Lung (tissue), 12 donors: ENCODE results near the gene ERICH6. TPM values are rescaled to one million over a fixed set of nuclear protein-coding genes. Genes with fewer than 3 reads are reported as not detected.

ENCODE experiments used
- ATAC-seq: fragments of 200-7000 bp; cut with Tn5 transposase; one replicate; pipeline ENCODE4 v1.9.1; 2020; ENCODE audit warnings: moderate number of reproducible peaks; ENCODE audit not compliant: insufficient read depth, low FRiP score
- DNase-seq, 3 donors: peaks; one replicate each; pipeline ENCODE4 v3.0.0-alpha.2; 2013 to 2017
- H3K27ac ChIP-seq, 2 donors: one replicate each; pipeline ENCODE4 v1.5.1; 2013; ENCODE audit warnings: mild to moderate bottlenecking in 2 of 2, moderate library complexity in 2 of 2, control low read depth in 1 of 2, inconsistent platforms in 1 of 2, low read depth in 1 of 2, low read length in 1 of 2
- H3K27me3 ChIP-seq, 3 donors: one replicate each; pipeline ENCODE4 v1.5.1; 2013; ENCODE audit warnings: low read length in 2 of 3; ENCODE audit not compliant: control insufficient read depth in 3 of 3, insufficient read depth in 3 of 3
- H3K36me3 ChIP-seq, 4 donors: one replicate each; pipeline ENCODE4 v1.5.1; 2013; ENCODE audit warnings: low read length in 4 of 4, mild to moderate bottlenecking in 1 of 4, moderate library complexity in 1 of 4; ENCODE audit not compliant: control insufficient read depth in 4 of 4, insufficient read depth in 4 of 4
- H3K4me1 ChIP-seq, 5 donors: one replicate each; pipeline ENCODE4 v1.5.1; 2013; ENCODE audit warnings: low read length in 5 of 5, mild to moderate bottlenecking in 2 of 5, moderate library complexity in 1 of 5; ENCODE audit not compliant: control insufficient read depth in 5 of 5, insufficient read depth in 5 of 5
- H3K4me3 ChIP-seq: one replicate; pipeline ENCODE4 v1.5.1; 2013; ENCODE audit warnings: mild to moderate bottlenecking, control low read depth, moderate library complexity
- H3K9ac ChIP-seq, 2 donors: one replicate each; pipeline ENCODE4 v1.5.1; 2013; ENCODE audit warnings: low read length in 2 of 2, control low read depth in 1 of 2; ENCODE audit not compliant: insufficient read depth in 1 of 2
- H3K9me3 ChIP-seq, 4 donors: one replicate each; pipeline ENCODE4 v1.5.1; 2013; ENCODE audit warnings: low read length in 3 of 4, mild to moderate bottlenecking in 1 of 4, moderate library complexity in 1 of 4; ENCODE audit not compliant: control insufficient read depth in 4 of 4, insufficient read depth in 3 of 4
- WGBS, 2 donors: extraction: QIAGEN DNeasy Blood & Tissue Kit; methylation state at CpG; one replicate each; pipeline ENCODE4 v1.1.7; 2013; 5-methylcytosine and 5-hydroxymethylcytosine counted together
- polyA plus RNA-seq, 2 donors: library from polyadenylated mRNA; stranded (reverse); fragments of 200-250 nt; gene quantifications; one replicate each; pipeline ENCODE4 v1.2.1, GENCODE V29; 2013
- total RNA-seq, 2 donors: library from RNA; depleted of rRNA in 1 of 2; stranded (reverse); fragments of >200 nt in 1 of 2; gene quantifications; one replicate each; pipeline ENCODE4 v1.2.1, GENCODE V29; 2014 to 2021
- TF ChIP-seq, protein P1 (sequence below): IDR thresholded peaks from 2 replicates; pipeline ENCODE4 v1.5.1; 2012; ENCODE audit warnings: mild to moderate bottlenecking; ENCODE audit errors: control extremely low read depth, extremely low read depth
- donor health status: control.
- donor health status: control.
- donor health status: Bipolar disorder and iron deficiency.
- donor health status: healthy.
- donor health status: DM: yes; HTN: yes; CAD: no.

ERICH6 gene
- total and polyA plus RNA-seq, 4 donors = 0.49 TPM; not detected in 3

DNA sequence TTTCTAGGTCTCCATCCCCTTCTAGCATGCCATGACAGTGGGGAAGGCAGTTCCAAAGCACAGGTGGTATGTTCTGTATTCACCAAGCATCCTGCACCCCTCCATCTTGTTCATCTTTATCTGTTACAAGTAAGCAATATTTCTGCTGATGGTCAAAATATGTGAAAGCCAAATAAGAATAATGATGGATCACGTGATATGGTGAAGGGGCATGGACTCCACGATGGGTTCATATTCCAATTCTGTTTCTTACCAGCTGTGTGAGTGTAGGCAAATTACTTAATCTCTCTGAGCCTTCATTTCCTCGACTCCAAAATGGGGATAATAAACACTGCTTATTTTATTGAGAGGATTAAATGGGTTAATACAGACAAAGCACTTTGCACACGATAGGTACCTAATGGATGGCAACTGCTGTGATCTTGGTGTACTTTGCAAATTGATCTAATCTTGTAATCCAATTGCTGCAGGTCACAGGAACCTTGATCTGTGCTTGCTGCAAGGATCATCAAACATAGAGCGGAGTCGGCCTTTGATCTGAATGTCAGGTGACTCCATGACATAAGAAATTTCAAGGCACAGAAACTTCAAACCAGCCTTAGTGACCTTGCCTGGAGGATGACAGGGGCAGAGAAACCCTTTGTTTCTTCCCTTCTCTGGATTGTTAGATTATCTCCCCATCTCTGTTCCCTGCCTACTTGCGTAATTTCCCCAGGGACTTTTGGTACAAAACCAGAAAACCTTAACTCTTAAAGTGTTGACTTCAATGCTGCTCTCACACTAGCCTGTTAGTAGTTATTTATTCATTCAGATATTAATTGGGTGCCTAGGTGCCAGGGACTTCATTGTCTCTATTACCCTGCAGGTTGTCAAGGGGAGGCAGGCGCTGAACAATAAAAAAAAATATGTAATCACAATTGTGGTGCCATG lies 33.4 kb upstream of the ERICH6 start:
- DNase-seq (peak in 1 of 3 donors; percentile 26), ATAC-seq (no peak)
- TF ChIP-seq, protein P1, sequence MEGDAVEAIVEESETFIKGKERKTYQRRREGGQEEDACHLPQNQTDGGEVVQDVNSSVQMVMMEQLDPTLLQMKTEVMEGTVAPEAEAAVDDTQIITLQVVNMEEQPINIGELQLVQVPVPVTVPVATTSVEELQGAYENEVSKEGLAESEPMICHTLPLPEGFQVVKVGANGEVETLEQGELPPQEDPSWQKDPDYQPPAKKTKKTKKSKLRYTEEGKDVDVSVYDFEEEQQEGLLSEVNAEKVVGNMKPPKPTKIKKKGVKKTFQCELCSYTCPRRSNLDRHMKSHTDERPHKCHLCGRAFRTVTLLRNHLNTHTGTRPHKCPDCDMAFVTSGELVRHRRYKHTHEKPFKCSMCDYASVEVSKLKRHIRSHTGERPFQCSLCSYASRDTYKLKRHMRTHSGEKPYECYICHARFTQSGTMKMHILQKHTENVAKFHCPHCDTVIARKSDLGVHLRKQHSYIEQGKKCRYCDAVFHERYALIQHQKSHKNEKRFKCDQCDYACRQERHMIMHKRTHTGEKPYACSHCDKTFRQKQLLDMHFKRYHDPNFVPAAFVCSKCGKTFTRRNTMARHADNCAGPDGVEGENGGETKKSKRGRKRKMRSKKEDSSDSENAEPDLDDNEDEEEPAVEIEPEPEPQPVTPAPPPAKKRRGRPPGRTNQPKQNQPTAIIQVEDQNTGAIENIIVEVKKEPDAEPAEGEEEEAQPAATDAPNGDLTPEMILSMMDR = no peak
- Histone ChIP-seq H3K4me3 (no peak overlapping the region), H3K27me3 (no peaks in the 10 kb centered on the region), H3K36me3 (peaks cover 0 to 6% (median 2%) of the 10 kb centered on the region in 4 donors), H3K9me3 (no peaks in the 10 kb centered on the region), H3K9ac (no peak overlapping the region), H3K27ac (no peak overlapping the region), H3K4me1 (peaks cover 0 to 7% (median 2%) of the 10 kb centered on the region in 5 donors)
- 70 to 77% methylated on average over 8 of the region's 8 CpGs for WGBS, 2 donors

DNA sequence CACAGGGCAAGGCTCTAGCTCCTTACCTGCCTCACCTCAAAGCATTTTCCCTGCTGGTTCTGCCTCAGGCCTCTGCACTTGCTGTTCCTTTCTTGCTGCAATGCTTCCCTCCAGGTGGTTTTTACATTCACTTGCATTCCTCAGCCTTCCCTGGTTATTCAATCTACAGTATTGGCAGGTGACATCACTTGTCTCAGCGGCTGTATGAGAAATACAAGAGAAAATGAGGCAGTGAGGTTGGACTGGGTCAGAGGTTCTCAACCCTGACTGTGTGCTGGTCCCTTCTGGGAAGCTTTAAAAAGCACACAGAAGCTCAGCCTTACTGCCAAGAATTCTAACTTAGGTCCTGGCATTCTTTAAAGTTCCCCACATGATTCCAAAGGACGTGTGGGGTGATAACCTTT lies 32.6 kb upstream of the ERICH6 start:
- no peak overlapping the region for H3K9ac ChIP-seq
- TF ChIP-seq, protein P1 = no peak
- no peak for ATAC-seq
- no peaks in the 10 kb centered on the region for H3K27me3 ChIP-seq
- H3K9me3 ChIP-seq = no peaks in the 10 kb centered on the region
- H3K4me1 ChIP-seq = peaks cover 0 to 5% (median 2%) of the 10 kb centered on the region in 5 donors
- WGBS, 2 donors = 65 to 90% methylated on average over 2 of the region's 2 CpGs
- no peak for DNase-seq
- no peak overlapping the region for H3K27ac ChIP-seq
- no peak overlapping the region for H3K4me3 ChIP-seq
- peaks cover 0 to 1% (median 0%) of the 10 kb centered on the region in 4 donors for H3K36me3 ChIP-seq

- TF ChIP-seq, protein P1 = no peak
- Histone ChIP-seq H3K9ac (no peak overlapping the region), H3K9me3 (no peaks in the 10 kb centered on the region), H3K36me3 (no peaks in the 10 kb centered on the region), H3K4me1 (peaks cover 0 to 5% (median 2%) of the 10 kb centered on the region in 5 donors), H3K4me3 (no peak overlapping the region), H3K27ac (no peak overlapping the region), H3K27me3 (no peaks in the 10 kb centered on the region)
- no peak for DNase-seq
- ATAC-seq = no peak
- 82 to 92% methylated on average over 1 of the region's 1 CpG for WGBS, 2 donors
These were observed 31.0 kb upstream of the ERICH6 start for GRCh38 chr3:150734795-150735119.
